ENCODE data around the gene LMO7.

Gene LMO7

GRCh38 chr13:75635828-75636435, at the start of gene LMO7:
Gene LMO7 (plus strand): TSS chr13:75636330. CDS start chr13:75636658, 328 bp downstream.
- no peak for DNase-seq (ENCODE audit: low spot score)

- DNase-seq (ENCODE audit: low spot score): no peak
Observed at GRCh38 chr13:75587679-75588078, 48.5 kb upstream of the LMO7 start.

- DNase-seq (ENCODE audit: low spot score): no peak
Observed at GRCh38 chr13:75596657-75597182, 39.4 kb upstream of the LMO7 start.

GRCh38 chr13:75600371-75600770, 35.8 kb upstream of the LMO7 start:
- DNase-seq (ENCODE audit: low spot score): no peak

GRCh38 chr13:75603038-75603437, 33.1 kb upstream of the LMO7 start:
- DNase-seq (ENCODE audit: low spot score): no peak

GRCh38 chr13:75607447-75607846, 28.7 kb upstream of the LMO7 start:
- DNase-seq (ENCODE audit: low spot score): no peak

GRCh38 chr13:75610466-75610865, 25.7 kb upstream of the LMO7 start:
- DNase-seq (ENCODE audit: low spot score): no peak

GRCh38 chr13:75612354-75612753, 23.8 kb upstream of the LMO7 start:
- DNase-seq (ENCODE audit: low spot score): no peak

- DNase-seq (ENCODE audit: low spot score): no peak
Observed at GRCh38 chr13:75617230-75617629, 18.9 kb upstream of the LMO7 start.

- no peak for DNase-seq (ENCODE audit: low spot score)
Observed at GRCh38 chr13:75618308-75618707, 17.8 kb upstream of the LMO7 start.

GRCh38 chr13:75620020-75620419, 16.1 kb upstream of the LMO7 start:
- no peak for DNase-seq (ENCODE audit: low spot score)

GRCh38 chr13:75621147-75621546, 15.0 kb upstream of the LMO7 start:
- no peak for DNase-seq (ENCODE audit: low spot score)

GRCh38 chr13:75628801-75629200, 7.3 kb upstream of the LMO7 start:
- DNase-seq (ENCODE audit: low spot score): no peak

- no peak for DNase-seq (ENCODE audit: low spot score)
Observed at GRCh38 chr13:75633285-75633684, 2.8 kb upstream of the LMO7 start.

GRCh38 chr13:75635101-75635827, 866 bp upstream of the LMO7 start:
- no peak for DNase-seq (ENCODE audit: low spot score)

- no peak for DNase-seq (ENCODE audit: low spot score)
Observed at GRCh38 chr13:75636436-75637180, 478 bp downstream of the LMO7 start.

GRCh38 chr13:75637181-75637750, 1.1 kb downstream of the LMO7 start:
- no peak for DNase-seq (ENCODE audit: low spot score)

- no peak for DNase-seq (ENCODE audit: low spot score)
Observed at GRCh38 chr13:75639454-75639853, 3.3 kb downstream of the LMO7 start.

- no peak for DNase-seq (ENCODE audit: low spot score)
Observed at GRCh38 chr13:75641026-75641425, 4.9 kb downstream of the LMO7 start.

GRCh38 chr13:75643182-75643581, 7.1 kb downstream of the LMO7 start:
- DNase-seq (ENCODE audit: low spot score): no peak

- no peak for DNase-seq (ENCODE audit: low spot score)
Observed at GRCh38 chr13:75643693-75644092, 7.6 kb downstream of the LMO7 start.

- no peak for DNase-seq (ENCODE audit: low spot score)
Observed at GRCh38 chr13:75645141-75645540, 9.0 kb downstream of the LMO7 start.
